SIG-M5 treated with dmso at 0.1 percent for 504 hours (cell line): Measurements from ENCODE around the gene C3orf52.

ENCODE experiments used
- DNase-seq: peaks from one replicate; lab custom pipeline; 2025; ENCODE audit not compliant: unreplicated experiment; lab: John Stamatoyannopoulos, UW

C3orf52 gene

GRCh38 chr3:112117841-112118571 is 31.8 kb downstream of the C3orf52 start:
- peak; percentile 52 for DNase-seq

GRCh38 chr3:112119962-112120836 is 34.0 kb downstream of the C3orf52 start:
- no peak for DNase-seq

- DNase-seq, result no peak
Observed at GRCh38 chr3:112121577-112122547, 35.7 kb downstream of the C3orf52 start.

GRCh38 chr3:112122870-112123269 is 36.7 kb downstream of the C3orf52 start:
- DNase-seq, result no peak

GRCh38 chr3:112123548-112123947 is 37.4 kb downstream of the C3orf52 start:
- no peak for DNase-seq

GRCh38 chr3:112124907-112125607 is 38.9 kb downstream of the C3orf52 start:
- DNase-seq, result no peak

- no peak for DNase-seq
Observed at GRCh38 chr3:112126511-112126911, 40.3 kb downstream of the C3orf52 start.

GRCh38 chr3:112127522-112128494 is 41.6 kb downstream of the C3orf52 start:
- no peak for DNase-seq

GRCh38 chr3:112128843-112129727 is 42.9 kb downstream of the C3orf52 start:
- DNase-seq, result no peak

- no peak for DNase-seq
Observed at GRCh38 chr3:112129925-112130637, 43.9 kb downstream of the C3orf52 start.

- no peak for DNase-seq
Observed at GRCh38 chr3:112130638-112130993, 44.4 kb downstream of the C3orf52 start.

- DNase-seq, result no peak
Observed at GRCh38 chr3:112131111-112131510, 44.9 kb downstream of the C3orf52 start.

- no peak for DNase-seq
Observed at GRCh38 chr3:112132088-112132487, 45.9 kb downstream of the C3orf52 start.

GRCh38 chr3:112132554-112132953 is 46.4 kb downstream of the C3orf52 start:
- no peak for DNase-seq

GRCh38 chr3:112132975-112133448 is 46.8 kb downstream of the C3orf52 start, which contains the start of gene GCSAM:
Gene GCSAM, minus strand, starts transcription at chr3:112133248. Its CDS starts 128 bp downstream, at chr3:112133120.
- peak; percentile 57 for DNase-seq

- no peak for DNase-seq
Observed at GRCh38 chr3:112133626-112134334, 47.6 kb downstream of the C3orf52 start.
